ENCODE measurements around the gene STXBP5.

STXBP5 gene

DNA sequence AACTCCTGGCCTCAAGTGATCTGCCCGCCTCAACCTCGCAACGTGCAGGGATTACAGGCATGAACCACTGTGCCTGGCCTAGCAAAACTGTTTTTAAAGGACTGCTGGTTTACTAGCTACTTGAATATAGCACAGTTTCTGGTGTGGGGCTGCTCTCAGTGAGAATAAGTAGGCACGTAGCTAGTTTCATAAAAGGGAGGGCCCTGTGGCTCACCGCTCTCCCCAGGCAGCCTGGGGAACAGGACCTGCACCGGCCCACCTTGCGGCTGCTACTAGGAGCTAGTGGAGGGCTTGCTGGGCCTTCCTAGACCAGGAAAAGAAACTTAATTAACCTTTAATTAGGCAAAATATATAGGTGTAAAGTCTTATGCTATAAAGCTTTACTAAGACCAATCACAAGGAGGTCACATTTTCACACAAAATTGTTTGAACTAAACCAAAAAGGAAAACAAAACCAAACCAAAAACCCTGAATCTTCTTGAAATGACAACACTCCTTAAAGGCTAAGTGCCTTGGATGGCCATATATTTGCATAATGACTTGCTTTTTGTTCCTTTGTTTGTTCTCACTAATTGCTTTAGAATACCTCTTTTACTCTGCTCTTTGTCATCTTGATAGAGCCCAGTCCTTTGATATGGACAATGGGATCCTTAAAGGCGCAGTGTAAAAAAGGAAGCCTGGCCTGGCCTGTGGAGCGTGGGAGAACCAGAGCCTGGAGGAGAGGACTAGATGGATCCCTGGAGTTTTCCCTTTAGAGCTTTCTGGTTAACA is 234.7 kb downstream of the STXBP5 start:
- no peak for DNase-seq (ENCODE audit: low read depth)

Measured in activated T-cell treated with anti-CD3 and anti-CD28 coated beads for 24 hours (primary cell).